Embryonic facial prominence (tissue), 1 donor: ENCODE data around the gene KRT12.
"Not testable (repeated sequence)": the region's sequence is repeated elsewhere in the genome, so short reads cannot be mapped to it uniquely, and the experiment has no call there.

Source experiments
- DNase-seq: peaks from one replicate; pipeline ENCODE4 v3.0.0-alpha.2; 2016; ENCODE audit errors: extremely low spot score

KRT12 gene

DNA sequence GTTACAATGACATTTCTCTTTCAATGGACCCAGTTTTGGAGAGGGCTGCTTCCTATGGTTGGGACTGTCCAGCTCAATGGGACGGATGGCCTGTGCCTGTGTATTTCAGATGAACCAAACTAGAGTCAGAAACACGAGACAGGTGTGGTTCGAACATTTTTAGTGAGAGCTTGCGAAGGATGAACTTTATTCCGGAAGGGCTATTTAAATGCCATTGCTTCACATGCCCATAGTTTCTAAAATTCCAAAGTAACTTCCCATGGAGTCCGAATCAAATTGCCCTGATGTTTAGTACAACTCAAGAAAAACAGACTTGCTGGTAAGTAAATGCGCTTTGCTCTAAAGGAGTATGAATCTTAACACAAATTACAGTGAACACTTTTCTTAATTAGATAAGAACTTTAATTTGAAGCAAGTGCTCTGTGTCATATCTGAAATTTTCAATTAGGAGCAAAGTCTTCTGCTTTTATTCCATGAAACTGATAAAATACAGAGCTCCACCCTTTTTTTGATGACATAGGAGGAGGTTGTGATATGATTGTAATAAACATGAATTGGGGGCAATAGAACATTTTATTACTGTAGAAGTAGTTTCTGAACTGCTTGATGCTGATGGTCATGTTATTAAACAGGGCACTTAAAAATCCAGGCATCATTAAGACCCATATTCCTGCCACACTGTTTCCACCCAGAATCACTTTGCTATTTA is 16.8 kb upstream of the KRT12 start:
- DNase-seq, result no peak

- no peak for DNase-seq
Observed at GRCh38 chr17:40883031-40883430, 16.0 kb upstream of the KRT12 start.

- DNase-seq, result no peak
Observed at GRCh38 chr17:40879026-40879425, 12.0 kb upstream of the KRT12 start.

- no peak for DNase-seq
Observed at GRCh38 chr17:40878044-40878443, 11.0 kb upstream of the KRT12 start.

GRCh38 chr17:40873801-40874200 is 6.8 kb upstream of the KRT12 start:
- DNase-seq, result no peak

DNA sequence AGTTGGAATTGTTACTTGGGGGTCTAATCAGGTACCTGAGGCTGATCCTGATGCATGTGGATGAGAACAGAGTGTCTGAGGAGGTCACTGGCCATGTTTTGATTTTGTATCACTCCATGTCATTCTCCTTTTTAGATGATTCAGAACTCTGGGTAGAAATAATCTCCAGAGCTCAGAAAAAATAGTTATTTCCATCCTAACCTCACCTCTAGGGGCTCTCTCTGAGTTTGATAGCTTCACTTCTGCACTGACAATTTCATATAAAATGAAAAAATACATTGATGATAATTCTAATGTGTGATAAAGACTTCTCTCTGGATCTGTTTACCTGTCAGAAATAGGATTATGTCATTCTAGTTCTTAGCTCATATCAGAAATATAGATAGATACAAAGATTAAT is 6.2 kb upstream of the KRT12 start:
- DNase-seq, result no peak

GRCh38 chr17:40872416-40872815 is 5.4 kb upstream of the KRT12 start:
- DNase-seq, result no peak

DNA sequence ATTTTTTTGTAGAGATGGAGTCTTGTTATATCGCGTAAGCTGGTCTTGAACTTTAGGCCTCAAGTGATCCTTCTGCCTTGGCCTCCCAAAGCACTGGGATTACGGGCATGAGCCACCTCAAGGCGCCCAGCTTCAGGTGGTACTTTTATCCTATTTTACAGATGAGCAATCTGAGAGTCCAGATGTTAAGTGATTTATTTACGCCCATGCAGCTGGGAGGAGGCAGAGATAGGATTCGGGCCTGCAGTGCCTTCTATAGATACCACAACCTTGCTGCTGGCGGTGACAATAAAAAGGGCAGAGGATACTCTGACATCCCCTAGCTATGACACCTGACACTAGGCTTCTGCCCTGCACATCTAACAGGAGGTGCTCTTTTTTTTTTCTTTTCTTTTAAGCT is 4.3 kb upstream of the KRT12 start:
- no peak for DNase-seq

DNA sequence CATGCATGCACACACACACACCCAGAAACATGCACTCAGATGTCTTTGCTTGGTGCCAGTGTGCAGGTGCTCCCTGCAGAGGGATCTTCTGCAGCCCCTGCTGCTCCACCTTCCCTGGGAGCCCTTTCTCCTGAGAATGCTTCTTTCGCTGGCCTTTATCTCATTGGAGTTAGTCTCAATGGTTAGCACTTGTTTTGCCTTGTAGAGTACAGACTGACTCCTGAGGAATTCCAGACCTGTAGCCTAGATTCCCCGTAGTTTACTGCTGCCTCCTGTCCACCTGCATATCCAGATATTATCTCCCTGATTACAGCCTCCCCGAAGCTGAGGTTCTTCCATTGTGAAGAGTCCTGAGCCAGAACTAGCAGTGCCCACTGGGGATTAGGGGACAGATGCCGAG is 3.1 kb upstream of the KRT12 start:
- DNase-seq, result no peak

DNA sequence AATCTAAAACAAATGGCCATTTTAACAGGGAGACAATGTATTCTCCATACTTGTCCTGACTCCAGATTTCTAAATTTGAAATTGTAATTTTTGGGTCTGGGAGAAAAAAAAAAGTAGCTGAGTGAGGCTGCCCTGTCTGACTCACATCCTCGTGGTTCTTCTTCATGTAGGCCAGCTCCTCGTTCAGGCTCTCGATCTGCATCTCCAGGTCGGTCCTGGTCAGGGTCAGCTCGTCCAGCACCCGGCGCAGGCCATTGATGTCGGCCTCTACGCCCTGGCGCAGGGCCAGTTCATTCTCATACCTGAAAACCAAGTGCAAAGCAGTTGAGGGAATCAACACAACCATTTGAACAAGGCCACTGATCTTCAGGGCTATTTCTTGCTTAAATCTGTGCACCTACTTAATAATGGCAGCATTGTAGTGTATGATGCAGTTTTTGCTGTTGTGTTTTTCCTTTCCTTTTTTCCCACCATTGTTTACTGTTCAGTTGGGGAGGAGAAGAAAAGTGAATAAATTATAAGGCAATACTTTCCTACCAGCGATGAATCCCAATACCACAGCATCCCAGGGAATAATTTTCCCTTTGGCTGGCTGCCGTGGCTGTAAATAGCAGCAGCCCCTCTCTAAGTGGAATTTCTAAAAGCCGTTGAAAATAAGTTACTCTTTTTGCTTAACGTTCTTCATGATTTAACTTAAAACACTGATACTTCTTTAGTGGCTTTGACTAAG is 2.2 kb downstream of the KRT12 start:
- no peak for DNase-seq

DNA sequence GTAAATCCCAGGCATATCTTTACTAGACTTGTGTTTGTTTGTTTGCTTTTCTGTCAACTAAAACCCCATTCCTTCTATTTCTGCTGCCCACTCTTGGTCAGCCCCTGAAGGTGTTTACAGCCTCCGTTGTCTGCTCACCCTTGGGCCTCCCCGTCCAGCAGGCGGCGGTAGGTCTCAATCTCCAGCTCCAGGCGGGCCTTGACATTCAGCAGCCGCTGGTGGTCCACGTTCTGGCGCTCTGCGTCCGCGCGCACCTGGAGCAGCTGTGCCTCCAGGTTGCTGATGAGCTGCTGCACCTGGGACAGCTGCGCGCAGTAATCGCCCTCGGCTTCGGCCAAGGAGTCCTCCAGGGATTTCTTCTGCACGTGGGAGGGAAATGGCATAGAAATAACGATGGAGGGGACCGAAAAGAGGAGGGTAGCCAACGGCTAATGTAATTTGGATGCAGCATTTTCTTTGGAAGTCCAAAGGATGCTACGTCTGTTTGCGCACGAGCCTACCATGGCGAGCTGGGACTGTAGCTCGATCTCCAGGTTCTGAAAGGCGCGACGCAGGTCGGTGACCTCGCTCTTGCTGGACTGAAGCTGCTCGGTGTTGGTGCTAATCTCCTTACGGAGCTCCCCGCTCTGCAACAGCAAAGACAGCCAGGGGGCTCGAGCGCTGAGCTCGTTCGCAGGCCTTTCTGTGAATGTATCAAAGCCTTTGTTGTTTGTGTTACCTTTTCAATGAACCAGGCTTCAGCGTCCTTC is 3.9 kb downstream of the KRT12 start:
- no peak for DNase-seq

DNA sequence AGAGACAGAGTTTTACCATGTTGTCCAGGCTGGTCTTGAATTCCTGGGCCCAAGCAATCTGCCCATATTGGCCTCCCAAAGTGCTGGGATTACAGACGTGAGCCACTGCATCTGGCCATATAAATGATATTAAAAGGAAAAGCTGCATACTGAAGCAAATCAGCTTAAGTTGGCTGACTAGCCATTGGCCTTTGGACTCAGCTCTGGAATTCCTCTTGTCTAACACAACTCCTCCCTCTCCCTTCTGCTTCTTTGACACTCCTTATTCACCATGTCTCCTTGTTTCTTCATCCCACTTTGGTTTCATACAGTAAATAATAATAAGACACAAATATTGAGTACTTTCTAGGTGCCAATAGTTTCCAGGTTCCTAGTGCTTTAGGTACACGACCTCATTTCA is 7.5 kb downstream of the KRT12 start:
- no peak for DNase-seq

DNA sequence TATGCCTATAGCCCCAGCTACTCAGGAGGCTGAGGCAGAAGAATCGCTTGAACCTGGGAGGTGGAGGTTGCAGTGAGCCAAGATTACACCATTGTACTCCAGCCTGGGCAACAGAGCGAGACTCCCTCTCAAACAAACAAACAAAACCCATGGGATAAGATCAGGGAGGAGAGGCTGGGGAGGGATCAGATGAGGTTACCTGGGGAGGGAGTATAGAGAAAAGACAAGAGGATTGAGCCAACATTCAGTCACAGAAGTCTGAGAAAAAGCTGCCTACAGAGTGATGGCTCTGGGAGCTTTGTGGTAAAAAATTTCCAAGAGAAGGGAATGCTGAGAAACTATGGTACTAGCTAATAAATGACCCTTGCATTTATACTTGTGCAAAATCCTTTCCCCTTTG is 8.4 kb downstream of the KRT12 start:
- DNase-seq, result not testable (repeated sequence)

- DNase-seq, result peak; percentile 12
Observed at GRCh38 chr17:40857535-40857934, 9.5 kb downstream of the KRT12 start.

DNA sequence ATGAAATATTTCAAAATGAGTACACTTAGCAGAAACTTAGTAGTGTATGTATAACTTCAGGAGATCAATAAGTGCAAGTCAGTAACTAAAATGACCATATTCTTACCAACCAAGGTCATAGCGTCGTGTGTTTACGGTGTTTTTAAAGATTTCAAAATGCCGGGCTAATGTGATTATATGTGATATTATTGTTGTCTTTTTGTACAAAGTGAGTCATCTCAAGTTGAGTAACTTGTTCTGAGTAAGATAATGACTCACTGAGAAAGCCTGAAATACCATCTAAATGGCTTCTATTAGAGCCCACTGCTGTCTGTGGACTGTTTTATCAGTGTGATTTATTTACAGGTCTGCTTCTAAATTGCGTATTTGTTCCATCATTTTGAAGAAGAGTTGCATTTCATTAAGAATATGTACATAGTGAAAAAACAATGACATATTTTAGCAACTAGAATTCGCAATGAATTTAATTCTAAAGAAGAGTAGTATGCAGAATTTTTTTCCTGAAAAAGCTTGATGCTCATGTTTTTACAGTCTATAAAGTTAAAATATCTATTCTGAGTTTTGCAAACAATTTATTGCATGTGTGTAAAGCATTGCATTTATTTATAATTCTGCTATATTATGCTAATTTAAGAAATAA is 12.7 kb downstream of the KRT12 start:
- DNase-seq, result no peak

GRCh38 chr17:40852364-40852763 is 14.7 kb downstream of the KRT12 start:
- DNase-seq, result no peak

GRCh38 chr17:40850293-40850972 is 16.6 kb downstream of the KRT12 start:
- no peak for DNase-seq

- DNase-seq, result no peak
Observed at GRCh38 chr17:40849723-40850122, 17.3 kb downstream of the KRT12 start.

- DNase-seq, result no peak
Observed at GRCh38 chr17:40848583-40849235, 18.3 kb downstream of the KRT12 start.

GRCh38 chr17:40846515-40847144 is 20.4 kb downstream of the KRT12 start:
- no peak for DNase-seq

- no peak for DNase-seq
Observed at GRCh38 chr17:40844671-40845107, 22.3 kb downstream of the KRT12 start.
